Measurements from ENCODE around the gene BAX.
"Not testable (repeated sequence)": the region's sequence is repeated elsewhere in the genome, so short reads cannot be mapped to it uniquely, and the experiment has no call there.

GRCh38 chr19:48919271-48919670 lies 35.4 kb upstream of the BAX start:
- not testable (repeated sequence) for TF ChIP-seq CTCF, POLR2A (IDR thresholded peaks at IDR 0.05)

All from body of pancreas (tissue), 4 donors.